Cortex of kidney (tissue), 1 donor: ENCODE results near the gene DLG4.

Source experiments
- DNase-seq: peaks from one replicate; lab custom pipeline; 2025; lab: John Stamatoyannopoulos, UW

DLG4 gene

DNA sequence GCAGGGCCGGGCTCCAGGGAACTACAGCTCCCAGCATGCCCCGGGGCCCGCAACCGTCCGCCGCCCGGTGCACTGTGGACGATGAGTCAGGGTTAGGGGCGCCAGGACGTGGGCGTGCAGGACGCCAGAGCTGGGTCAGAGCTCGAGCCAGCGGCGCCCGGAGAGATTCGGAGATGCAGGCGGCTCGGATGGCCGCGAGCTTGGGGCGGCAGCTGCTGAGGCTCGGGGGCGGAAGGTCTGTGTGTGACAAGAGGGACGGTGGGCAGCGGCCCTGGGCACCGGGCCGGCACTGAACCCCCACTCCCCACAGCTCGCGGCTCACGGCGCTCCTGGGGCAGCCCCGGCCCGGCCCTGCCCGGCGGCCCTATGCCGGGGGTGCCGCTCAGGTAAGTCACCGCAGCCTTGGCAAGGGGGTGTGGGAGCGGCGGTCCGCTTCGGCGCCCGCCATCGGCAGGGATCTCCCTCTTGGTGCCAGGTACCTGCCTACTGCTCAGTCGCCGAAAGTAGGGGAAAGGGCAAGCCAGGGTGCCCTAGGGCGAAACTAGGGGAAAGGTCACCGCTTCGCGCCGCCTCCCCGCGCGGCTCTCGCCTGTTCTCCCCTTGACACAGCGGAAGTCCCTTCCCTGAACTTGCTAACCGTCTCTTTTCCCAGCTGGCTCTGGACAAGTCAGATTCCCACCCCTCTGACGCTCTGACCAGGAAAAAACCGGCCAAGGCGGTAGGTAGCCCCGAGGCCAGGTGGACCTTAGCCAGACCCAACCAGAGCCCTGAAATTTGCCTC, at the start of gene DLG4, which contains the start of gene ACADVL:
TSS of gene DLG4 (minus strand) at position 25 of the 781 bp plus-strand sequence.
TSS of gene ACADVL (plus strand) at position 127 of the 781 bp plus-strand sequence. CDS start at position 174, 47 bp downstream.
- no peak for DNase-seq

DNA sequence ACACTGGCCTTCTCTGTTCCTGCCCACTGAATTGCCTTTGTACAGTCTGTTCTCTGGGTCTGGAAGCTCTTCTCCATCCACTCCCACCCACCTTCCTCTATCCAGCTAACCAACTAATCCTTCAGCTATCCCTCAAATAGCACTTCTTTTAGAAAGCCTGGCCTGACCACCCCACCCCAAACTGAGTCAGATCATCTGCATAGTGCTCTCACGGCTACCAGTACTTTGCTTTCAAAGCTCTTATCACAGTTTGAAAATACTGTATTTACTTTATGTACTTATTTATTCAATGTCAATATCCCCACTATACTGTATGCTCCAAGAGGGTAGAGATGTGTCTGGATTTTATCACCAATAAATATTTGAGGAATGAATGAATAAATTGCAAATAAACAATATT, 47.1 kb upstream of the DLG4 start:
- DNase-seq = no peak

DNA sequence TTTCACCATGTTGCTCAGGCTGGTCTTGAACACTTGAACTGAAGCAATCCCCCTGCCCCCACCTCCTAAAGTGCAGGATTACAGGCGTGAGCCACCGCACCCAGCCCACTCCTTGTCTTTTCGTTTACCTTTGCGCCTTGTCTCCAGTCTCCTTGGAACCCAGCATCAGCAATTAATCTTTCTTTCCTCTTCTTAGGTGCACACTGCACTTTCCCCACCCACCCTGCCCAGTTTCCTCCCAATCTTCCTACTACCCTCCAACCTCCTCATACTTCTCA, 44.1 kb upstream of the DLG4 start:
- DNase-seq = no peak

DNA sequence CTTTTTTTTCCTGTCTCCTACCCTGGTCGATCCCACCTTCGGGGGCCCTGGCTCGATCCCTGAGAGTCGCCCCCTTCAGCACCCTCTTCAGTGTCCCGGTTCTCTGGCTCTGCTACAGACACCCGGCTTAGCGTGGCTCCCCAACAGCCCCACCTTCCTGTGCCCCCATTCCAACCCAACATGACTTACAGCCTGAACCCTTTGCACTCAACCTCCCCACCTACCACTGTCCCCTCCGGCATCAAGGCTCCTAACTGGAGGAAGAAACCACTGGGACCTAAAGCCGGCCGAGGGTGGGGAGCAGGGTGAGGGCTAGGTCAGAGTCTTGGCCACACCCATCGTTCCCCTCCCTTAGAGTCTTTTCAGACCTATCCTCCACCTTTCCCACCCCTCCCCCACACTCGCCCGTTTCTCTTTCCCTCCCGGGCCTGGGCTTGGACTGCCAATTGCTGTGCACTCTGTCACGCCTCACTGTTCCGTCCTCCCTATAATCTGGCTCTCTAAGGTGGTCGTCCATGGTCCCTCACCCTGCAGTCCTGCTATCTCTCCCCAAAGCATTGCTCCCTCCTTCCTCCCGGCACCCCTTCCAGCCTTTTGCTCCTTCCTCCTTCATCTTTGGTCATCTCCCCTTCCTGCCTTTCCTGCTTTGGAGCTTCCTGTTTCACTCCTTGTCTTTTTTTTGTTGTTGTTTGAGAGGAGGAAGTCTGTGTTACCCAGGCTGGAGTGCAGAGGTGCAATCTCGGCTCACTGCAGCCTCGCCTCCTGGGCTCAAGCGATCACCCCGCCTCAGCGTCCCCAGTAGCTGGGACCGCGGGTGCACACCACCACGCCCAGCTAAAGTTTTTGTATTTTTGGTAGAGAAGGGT, 43.5 kb upstream of the DLG4 start:
- no peak for DNase-seq

DNA sequence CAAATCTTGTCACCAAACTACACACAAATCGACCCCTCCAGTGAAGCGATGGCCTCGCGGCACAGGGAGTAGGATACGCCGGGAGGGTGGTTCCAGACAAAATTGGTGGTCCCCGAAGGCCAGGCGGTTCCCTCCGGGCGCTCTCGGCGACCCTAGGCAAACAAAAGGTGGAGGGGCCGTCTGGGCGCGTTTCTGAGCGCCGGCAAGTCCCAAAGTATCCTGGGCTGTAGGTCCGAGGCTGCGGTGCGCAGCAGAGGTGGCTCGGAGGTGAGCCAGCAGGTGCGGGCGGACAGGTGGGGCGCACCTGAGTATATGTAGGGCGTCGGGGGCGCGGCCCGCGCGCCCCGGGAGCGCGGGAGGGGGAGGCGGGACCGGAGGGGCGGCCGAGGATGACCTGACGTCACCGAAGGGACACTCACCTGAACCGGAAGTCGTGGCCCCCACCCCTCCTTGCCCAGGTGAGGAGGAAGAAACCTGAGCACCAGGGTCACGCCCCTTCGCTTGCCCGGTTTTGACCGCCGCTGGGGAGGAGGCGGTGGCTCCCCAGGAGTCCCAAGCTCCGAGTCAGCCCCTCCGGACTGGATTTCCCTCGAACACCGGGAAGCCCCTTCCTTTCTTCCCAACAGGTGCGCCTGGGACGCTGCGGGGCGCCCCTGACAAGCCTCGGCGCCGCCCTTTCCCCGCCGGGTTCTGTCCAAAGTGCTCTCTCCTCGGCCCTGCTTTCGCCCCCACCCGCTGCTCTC, 42.7 kb upstream of the DLG4 start, which contains the start of gene CLDN7:
TSS of gene CLDN7 (minus strand) at position 287 of the 743 bp plus-strand sequence. CDS start 435 bp downstream, outside the sequence.
- no peak for DNase-seq

DNA sequence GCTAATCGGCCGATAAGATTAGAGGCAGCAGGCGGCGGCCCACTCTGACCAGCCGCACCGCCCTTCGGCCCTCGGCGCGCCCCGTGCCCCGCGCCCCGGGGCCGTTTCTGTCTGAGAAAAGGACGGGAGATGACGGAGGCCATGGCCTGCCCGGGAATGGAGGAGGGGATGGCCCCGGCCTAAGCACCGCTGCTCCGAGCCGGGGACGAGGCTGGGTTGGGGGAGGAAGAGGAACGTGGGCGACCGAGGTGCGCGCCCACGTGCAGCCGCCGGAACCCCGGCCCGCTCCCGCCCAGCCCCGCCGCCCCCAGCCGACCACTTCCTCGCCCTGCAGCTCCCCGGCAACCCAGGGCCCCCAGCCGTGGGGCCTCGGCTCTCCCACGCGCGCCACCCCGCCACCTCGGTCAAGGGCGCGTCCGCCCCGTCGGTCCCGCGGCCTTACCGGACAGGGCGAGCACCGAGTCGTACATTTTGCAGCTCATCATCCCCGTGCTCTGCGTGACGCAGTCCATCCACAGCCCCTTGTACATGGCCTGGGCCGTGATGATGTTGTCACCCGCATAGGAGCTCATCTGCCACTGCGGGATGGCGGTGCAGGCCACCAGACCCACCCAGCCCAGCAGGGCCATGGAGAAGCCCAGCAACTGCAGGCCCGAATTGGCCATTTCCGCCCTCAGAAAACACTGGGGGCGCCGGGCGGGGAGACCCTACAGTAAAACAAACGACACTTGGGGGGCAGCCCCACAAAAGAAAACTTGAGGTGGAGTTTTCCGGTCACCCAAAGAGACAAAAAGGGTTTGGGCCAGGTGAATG, 41.9 kb upstream of the DLG4 start:
- no peak for DNase-seq

DNA sequence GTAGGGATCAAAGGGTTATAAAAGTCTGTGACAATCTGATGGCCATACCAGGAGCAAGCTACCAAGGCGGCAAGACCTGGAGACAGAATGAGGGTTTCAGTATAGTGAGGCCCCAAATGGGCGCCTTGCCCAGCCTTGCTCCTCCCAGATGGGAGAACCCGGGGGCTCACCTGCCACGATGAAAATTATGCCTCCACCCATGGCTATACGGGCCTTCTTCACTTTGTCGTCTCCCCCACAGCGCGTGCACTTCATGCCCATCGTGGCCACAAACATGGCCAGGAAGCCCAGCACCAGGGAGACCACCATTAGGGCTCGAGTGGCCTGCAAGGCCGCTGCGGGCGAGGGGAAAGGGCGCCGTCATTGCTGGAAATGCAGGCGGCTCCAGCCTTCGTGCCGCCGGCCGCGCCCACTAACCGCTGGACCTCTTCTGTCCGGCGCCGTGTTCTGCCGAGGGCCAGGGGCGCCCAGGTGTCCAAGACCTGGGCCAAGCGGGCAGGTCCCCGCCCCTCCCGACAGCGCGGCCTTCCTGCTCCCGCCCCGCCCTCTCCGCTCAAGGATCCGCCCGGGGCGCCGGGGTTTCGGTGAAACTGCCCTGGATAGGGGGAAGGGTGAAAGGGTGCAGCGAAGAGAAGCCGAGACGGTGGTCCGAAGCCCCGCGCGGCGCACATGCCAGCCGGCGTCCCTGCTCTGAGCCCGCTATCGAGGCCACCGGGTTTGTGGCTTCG, 41.2 kb upstream of the DLG4 start:
- DNase-seq = no peak

DNA sequence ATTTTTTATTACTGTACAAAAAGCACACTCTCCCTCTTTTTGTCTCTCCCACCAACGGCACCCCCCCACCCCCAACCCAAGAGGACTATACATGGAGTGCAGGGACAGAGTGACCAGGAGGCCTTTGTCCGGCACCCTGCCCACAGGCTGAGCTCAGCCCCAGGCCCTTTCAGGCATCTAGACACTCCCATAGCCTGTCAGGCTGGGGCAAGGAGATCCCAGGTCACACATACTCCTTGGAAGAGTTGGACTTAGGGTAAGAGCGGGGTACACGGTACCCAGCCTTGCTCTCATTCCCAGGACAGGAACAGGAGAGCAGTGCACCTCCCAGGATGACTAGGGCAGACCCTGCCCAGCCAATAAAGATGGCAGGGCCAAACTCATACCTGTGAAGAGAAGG, 40.5 kb upstream of the DLG4 start:
- no peak for DNase-seq

DNA sequence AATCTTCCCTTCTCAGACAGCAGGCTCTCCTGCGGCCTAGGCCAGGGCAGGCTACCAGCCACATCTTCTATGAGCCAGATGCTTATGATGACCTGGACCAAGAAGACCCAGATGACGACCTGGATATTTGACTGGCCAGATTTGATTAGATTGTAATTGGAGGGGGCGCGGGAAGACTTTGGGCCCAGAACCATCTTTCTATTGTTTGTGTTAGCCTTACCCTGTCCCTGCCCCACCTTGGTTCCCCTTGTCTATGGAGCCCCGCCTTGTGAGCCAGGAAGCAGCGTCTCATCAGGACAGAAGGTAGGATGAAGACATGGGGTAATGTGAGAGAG, 39.9 kb upstream of the DLG4 start:
- no peak for DNase-seq

DNA sequence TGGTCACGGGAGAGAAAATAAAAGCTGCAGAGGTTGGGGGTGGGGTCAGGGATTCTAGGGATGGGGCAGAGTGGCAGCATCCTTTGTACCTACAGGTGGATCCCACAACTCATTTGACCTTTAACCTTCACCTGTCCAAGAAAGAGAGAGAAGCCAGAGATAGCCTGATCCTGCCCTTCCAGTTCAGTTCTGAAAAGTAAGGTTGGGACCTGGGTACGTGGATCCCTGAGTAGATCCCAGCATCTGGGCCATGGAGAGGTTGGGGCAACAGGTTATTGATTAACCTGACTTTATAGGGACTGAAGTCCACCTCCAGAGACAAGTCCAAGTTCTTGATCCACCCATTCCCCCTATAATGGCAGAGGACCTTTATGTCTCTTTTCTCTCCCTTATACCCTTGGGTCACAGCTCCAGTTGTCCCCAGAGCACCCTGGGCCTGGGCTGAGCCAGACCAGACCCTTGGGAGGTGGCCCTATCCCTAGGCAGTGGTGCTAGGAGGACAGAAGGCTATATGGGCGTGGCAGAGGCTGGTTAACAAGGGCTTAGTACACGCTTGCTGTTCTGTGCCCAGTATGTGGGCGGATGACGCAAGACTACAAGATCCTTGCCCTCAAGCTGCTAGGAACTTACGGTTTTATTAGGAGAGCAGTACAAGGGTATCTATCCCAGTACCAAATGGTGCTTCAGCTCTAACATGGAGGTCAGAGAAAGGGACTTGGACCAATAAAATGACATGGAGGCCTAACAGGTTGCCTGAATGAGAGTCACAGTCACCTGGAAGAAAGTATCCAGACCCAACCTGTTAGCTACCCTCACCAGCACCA, 39.3 kb upstream of the DLG4 start:
- no peak for DNase-seq

DNA sequence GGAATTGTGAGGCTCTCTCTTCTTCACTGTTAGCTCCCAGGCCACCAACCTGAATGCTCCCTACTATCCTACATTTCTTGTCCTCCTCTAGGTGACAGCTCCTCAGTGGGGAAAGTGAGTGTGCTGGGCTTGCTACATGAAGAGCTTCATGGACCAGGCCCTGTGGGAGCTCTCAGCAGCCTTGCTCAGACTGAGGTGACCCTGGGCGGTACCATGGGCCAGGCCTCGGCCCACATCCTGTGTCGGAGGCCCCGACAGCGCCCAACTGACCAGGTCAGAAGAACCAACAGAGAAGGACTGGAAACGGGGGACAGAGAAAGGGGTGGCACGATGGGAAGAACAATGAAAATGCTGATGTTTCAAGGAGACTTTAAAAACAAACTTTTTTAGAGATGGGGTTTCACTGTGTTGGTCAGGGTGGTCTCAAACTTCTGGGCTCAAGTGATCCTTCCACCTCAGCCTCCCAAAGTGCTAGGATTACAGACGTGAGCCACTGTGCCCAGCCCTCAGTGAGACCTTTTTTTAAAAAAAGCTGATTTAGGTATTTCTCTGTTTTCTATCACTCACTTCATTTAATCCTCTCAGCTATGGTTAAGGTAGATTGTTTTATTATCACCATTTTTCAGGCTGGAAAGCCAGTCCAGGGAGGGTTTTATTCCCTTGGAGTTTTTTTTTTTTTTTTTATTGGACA, 37.3 kb upstream of the DLG4 start:
- no peak for DNase-seq

DNA sequence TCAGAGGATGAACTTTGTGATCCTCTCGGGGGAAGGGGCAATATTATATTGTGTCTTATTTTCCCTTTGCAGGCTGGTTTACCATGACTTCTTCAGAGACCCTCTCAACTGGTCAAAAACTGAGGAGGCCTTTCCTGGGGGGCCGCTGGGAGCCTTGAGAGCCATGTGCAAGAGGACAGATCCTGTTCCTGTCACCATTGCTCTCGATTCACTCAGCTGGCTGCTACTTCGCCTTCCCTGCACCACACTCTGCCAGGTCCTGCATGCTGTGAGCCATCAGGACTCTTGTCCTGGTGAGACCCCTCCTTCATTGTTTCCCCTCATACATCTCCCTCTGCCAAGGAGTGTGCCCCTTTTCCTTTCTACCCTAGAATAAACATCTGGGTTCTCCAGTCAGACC, 34.9 kb upstream of the DLG4 start:
- DNase-seq = no peak

DNA sequence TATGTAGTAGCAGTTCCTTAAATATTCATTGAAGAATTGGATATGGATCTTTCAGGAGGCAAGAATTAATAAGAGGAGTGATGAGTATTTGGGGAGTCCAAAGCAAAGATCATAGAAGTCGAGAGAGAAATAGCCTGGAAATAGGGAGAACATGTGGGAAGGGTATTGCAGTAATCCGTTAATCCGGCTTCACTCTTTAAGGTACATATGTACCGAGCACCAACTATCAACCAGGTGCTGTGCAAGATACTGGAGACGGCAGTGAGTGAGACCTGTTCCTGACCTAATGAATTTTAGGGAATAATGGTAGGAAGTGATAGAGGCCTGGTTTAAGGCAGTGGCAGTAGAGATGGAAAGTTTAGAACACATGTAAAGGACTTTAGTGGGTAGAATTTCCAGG, 33.4 kb upstream of the DLG4 start:
- DNase-seq = no peak

DNA sequence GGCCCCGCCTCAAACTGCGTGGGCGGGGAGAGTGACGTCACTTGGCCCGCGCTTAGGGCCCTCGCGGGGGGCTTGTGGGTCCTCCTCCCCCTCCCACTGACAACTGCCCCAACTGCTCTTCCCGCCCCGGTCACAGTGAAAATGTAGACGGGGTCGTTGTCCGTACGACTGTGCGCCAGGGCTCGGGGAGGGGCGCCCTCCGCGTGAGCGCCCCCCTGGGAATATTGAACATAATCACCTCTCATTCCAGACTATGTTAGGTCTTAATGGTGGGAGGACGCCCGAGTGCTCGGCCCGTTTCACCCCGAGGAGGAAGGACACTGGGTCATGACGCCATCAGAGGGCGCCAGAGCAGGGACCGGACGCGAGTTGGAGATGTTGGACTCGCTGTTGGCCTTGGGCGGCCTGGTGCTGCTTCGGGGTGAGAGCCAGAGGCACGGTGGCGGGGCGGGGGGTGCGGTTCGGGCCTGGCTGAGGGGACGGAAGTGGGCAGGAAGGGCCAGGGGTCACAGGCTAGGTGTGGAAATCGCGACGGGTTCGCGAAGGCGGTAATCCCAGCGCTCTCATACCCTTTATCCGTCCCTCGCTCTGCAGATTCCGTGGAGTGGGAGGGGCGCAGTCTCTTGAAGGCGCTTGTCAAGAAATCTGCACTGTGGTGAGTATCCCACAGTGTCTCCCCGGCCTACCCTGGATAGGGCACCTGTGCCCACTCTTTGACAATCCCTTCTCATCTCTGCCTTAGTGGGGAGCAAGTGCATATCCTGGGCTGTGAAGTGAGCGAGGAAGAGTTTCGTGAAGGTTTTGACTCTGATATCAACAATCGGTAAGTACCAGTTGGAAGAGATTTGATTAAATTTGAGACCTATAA, 32.8 kb upstream of the DLG4 start, which contains the start of gene ELP5:
TSS of gene ELP5 (plus strand) at position 40 of the 868 bp plus-strand sequence. CDS start at position 376, 336 bp downstream.
- DNase-seq = no peak

DNA sequence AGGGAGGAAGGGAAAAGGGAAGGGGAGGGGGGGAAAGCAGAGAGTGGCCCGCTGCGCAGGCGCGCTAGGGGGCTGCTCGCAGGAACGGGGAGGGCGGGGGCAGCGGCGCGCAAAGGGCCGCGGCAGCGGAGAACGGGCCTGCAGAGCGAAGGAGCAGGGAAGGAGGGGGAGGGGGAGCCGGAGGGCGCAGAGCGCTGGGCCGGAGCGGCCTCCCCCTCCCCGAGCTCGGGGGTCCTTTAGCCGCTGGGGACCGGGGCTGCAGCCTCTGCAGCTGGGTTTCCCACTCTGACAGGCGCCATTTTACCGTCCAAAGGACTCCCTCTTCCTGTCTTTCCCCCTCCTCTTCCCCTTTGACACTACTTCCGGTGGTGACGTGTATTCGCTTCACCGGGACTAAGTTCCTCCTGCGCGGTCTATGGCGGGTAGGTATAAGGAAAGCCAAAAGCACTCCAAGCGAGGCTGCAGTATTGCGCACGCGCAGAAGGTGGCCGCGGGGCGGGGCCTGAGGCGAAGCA, 32.1 kb upstream of the DLG4 start, which contains the start of gene CTDNEP1:
TSS of gene CTDNEP1 (minus strand) at position 74 of the 515 bp plus-strand sequence. CDS start 438 bp downstream, outside the sequence.
- DNase-seq = peak; percentile 71

DNA sequence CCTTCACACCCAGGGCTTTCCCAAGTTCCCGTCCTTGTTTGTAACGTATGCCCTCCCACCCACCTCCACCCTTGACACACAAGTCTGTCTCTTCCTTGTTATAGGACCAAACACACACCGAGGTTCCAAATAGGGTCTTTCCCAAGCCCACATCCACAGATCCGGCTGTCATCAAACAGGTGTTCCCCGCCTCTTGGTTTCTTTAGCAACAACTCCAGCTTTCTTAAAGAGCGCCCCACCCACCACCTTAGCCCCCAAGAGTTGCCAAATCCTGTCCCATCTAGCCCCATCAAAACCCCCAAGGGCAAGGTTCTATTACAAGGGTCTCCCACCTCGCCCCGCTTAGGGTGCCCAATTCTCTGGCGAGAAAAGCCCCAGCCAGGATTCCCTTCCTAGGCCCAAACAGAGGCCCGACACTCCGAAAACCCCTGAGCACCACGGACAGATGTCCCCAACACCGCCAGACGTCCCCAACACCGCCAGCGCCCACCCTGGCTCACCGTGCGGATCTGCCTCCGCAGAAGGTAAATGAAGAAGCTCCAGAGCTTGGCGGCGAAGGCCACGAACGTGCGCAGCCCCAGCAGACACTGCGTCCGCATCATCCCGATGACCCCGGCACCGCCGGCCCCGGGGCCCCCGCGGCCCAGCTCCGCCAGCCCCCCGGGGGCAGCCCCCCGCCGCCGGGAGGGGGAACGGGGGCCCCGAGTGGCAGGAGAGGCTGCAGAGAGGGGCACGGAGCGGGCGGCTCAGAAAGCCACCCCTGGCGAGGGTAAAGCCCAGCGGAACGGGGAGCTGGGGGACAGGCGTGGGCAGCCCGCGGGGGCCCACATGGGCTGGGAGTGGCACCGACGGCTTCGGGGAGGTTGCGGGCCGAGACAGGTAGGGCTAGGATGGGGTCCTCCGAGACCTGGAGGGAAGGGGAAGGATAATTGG, 31.3 kb upstream of the DLG4 start:
- DNase-seq = no peak

DNA sequence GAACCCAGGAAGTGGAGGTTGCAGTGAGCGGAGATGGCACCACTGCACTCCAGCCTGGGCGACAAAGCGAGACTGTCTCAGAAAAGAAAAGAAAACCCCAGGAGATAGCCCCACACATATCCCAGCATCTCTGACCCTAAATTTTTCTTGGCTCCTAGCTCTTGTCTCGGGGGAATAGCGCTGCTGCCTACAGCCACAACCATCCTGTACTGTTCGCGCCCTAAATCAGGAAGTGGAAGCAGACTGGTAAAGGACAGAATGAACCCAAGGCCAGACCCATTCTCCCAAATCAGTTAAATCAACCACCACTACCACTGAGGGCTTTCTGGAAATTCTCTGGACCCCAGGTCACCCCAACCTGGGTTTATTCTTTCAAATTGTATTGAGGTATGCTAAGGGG, 30.2 kb upstream of the DLG4 start:
- DNase-seq = no peak
